T47D (cell line): ENCODE results near the gene CSF3.

Source experiments
- DNase-seq, 2 experiments: peaks; one replicate each; pipeline versions ENCODE4 v3.0.0 to v3.0.0-alpha.2; 2011 to 2012; ENCODE audit warnings: low read depth in 1 of 2, low spot score in 1 of 2
- JUND ChIP-seq: IDR thresholded peaks from 2 replicates; pipeline ENCODE4 v1.6.1; 2012; ENCODE audit warnings: low read depth
- in situ Hi-C: cut with HindIII; loops from 2 replicates; pipeline ENCODE4 v1.10.0; 2016; ENCODE audit warnings: low sequenced_read_pairs, low pct_unique_long_range_greater_than_20kb

CSF3 gene

GRCh38 chr17:40062329-40063186 lies 47.3 kb downstream of the CSF3 start, which contains the start of gene THRA:
Gene THRA, plus strand, starts transcription at chr17:40062965. Its CDS starts 11,524 bp downstream, at chr17:40074489.
- TF ChIP-seq JUND = no peak
- DNase-seq = peak; percentile 69 to 77
- in situ Hi-C loops = no loop called here

GRCh38 chr17:40063187-40063771 lies 48.0 kb downstream of the CSF3 start:
- no peak for TF ChIP-seq JUND
- in situ Hi-C loops = no loop called here
- peak in 1 of 2 experiments; percentile 46 for DNase-seq

- TF ChIP-seq JUND = no peak
- in situ Hi-C loops = no loop called here
- no peak for DNase-seq
Observed at GRCh38 chr17:40063901-40064531, 48.8 kb downstream of the CSF3 start.

GRCh38 chr17:40064971-40065768 lies 49.9 kb downstream of the CSF3 start:
- DNase-seq = no peak
- no peak for TF ChIP-seq JUND
- in situ Hi-C loops = no loop called here

- in situ Hi-C loops = no loop called here
- DNase-seq = no peak
- no peak for TF ChIP-seq JUND
Observed at GRCh38 chr17:40065769-40066510, 50.7 kb downstream of the CSF3 start.
